Hepatocyte (in vitro differentiated cells): ENCODE data around the gene KRTAP4-3. TPM values are rescaled to one million over a fixed set of nuclear protein-coding genes. Genes with fewer than 3 reads are reported as not detected.
"Not testable (repeated sequence)": the region's sequence is repeated elsewhere in the genome, so short reads cannot be mapped to it uniquely, and the experiment has no call there.

Experiments
- DNase-seq: peaks from one replicate; pipeline ENCODE4 v3.0.0-alpha.2; 2016; ENCODE audit warnings: low spot score
- H2AFZ ChIP-seq: fragments of 200-600 bp; sonication (generic); 2 replicates; pipeline ENCODE4 v1.6.0; 2016; ENCODE audit warnings: antibody characterized with exemption, mild to moderate bottlenecking
- H3K27ac ChIP-seq: fragments of 200-600 bp; sonication (generic); 2 replicates; pipeline ENCODE4 v1.5.1; 2016; ENCODE audit warnings: mild to moderate bottlenecking
- H3K27me3 ChIP-seq: fragments of 200-600 bp; sonication (generic); 2 replicates; pipeline ENCODE4 v1.6.1; 2016
- H3K36me3 ChIP-seq: fragments of 200-600 bp; sonication (generic); replicated peaks from 2 replicates; pipeline ENCODE4 v1.5.1; 2016; ENCODE audit warnings: low read depth; ENCODE audit not compliant: insufficient read depth
- H3K4me1 ChIP-seq: fragments of 200-600 bp; sonication (generic); 2 replicates; pipeline ENCODE4 v1.5.1; 2016; ENCODE audit warnings: mild to moderate bottlenecking, moderate library complexity; ENCODE audit not compliant: insufficient read depth
- H3K4me2 ChIP-seq: fragments of 200-600 bp; sonication (generic); 2 replicates; pipeline ENCODE4 v1.6.0; 2016
- H3K4me3 ChIP-seq: fragments of 200-600 bp; sonication (generic); 2 replicates; pipeline ENCODE4 v1.5.1; 2016; ENCODE audit warnings: mild to moderate bottlenecking
- H3K79me2 ChIP-seq: fragments of 200-600 bp; sonication (generic); 2 replicates; pipeline ENCODE4 v1.6.0; 2017; ENCODE audit warnings: mild to moderate bottlenecking
- H3K9me2 ChIP-seq: fragments of 200-600 bp; sonication (generic); replicated peaks from 2 replicates; pipeline ENCODE4 v1.6.0; 2017; ENCODE audit warnings: mild to moderate bottlenecking; ENCODE audit not compliant: insufficient read depth
- H3K9me3 ChIP-seq: fragments of 200-600 bp; sonication (generic); 2 replicates; pipeline ENCODE4 v1.5.1; 2016; ENCODE audit warnings: low read depth, mild to moderate bottlenecking
- H4K20me1 ChIP-seq: fragments of 200-600 bp; sonication (generic); 2 replicates; pipeline ENCODE4 v1.6.0; 2016; ENCODE audit warnings: mild to moderate bottlenecking; ENCODE audit not compliant: insufficient read depth, poor library complexity, severe bottlenecking
- EZH2 ChIP-seq: fragments of 200-600 bp; sonication (generic); IDR thresholded peaks from 2 replicates; pipeline ENCODE4 v1.6.1; 2016; ENCODE audit warnings: antibody characterized with exemption, mild to moderate bottlenecking, borderline replicate concordance
- EZH2phosphoT487 ChIP-seq: fragments of 200-600 bp; sonication (generic); IDR thresholded peaks from one replicate; pipeline ENCODE4 v1.6.1; 2018; ENCODE audit warnings: antibody characterized with exemption, mild to moderate bottlenecking, low read depth, moderate library complexity; ENCODE audit not compliant: unreplicated experiment, severe bottlenecking
- WGBS: methylation state at CpG from one replicate; pipeline ENCODE4 v1.1.6; 2016; ENCODE audit warnings: low lambda C conversion rate; ENCODE audit errors: missing lambda C conversion rate; 5-methylcytosine and 5-hydroxymethylcytosine counted together
- polyA plus RNA-seq: library from polyadenylated mRNA; unstranded; fragments of >200 nt; fragmentation: Nextera tagmentation; extraction: Ambion mirVana; gene quantifications from 2 replicates; pipeline ENCODE4 v1.2.1, GENCODE V29; 2016
- total RNA-seq: library from RNA; depleted of rRNA; stranded (reverse); fragments of >200 nt; gene quantifications from 2 replicates; pipeline ENCODE4 v1.2.3, GENCODE V29; 2014
- TF ChIP-seq, protein P1 (sequence below): fragments of 200-600 bp; sonication (generic); IDR thresholded peaks from 2 replicates; pipeline ENCODE4 v1.5.1; 2016; ENCODE audit warnings: antibody characterized with exemption, mild to moderate bottlenecking; ENCODE audit not compliant: poor library complexity

The KRTAP4-3 gene
- total and polyA plus RNA-seq, 2 experiments from 2014 or later = not detected

DNA sequence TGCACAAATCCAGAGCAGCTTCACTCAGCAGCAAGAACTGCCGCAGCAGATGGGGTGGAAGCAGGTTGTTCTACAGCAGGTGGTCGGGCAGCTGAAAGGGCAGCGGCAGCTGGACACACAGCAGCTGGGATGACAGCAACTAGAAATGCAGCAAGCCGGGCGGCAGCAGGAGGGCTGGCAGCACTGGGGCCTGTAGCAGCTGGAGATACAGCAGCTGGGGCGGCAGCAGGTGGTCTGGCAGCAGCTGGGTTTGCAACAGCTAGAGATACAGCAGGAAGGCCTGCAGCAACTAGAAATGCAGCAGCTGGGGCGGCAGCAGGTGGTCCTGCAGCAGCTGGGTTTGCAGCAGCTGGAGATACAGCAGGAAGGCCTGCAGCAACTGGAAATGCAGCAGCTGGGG lies 460 bp downstream of the KRTAP4-3 start:
- Histone ChIP-seq H3K79me2 (no peaks in the 10 kb centered on the region), H3K9me3 (no peaks in the 10 kb centered on the region), H3K4me2 (no peak overlapping the region), H3K4me3 (no peak overlapping the region), H3K36me3 (no peaks in the 10 kb centered on the region), H3K4me1 (no peaks in the 10 kb centered on the region), H4K20me1 (no peaks in the 10 kb centered on the region), H3K27ac (no peak overlapping the region), H3K27me3 (peaks cover 2% of the 10 kb centered on the region), H3K9me2 (no peaks in the 10 kb centered on the region), H2AFZ (no peak overlapping the region)
- no peak for DNase-seq
- WGBS = 90% methylated on average over 7 of the region's 7 CpGs
- no peak for TF ChIP-seq EZH2
- TF ChIP-seq, protein P1, sequence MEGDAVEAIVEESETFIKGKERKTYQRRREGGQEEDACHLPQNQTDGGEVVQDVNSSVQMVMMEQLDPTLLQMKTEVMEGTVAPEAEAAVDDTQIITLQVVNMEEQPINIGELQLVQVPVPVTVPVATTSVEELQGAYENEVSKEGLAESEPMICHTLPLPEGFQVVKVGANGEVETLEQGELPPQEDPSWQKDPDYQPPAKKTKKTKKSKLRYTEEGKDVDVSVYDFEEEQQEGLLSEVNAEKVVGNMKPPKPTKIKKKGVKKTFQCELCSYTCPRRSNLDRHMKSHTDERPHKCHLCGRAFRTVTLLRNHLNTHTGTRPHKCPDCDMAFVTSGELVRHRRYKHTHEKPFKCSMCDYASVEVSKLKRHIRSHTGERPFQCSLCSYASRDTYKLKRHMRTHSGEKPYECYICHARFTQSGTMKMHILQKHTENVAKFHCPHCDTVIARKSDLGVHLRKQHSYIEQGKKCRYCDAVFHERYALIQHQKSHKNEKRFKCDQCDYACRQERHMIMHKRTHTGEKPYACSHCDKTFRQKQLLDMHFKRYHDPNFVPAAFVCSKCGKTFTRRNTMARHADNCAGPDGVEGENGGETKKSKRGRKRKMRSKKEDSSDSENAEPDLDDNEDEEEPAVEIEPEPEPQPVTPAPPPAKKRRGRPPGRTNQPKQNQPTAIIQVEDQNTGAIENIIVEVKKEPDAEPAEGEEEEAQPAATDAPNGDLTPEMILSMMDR = no peak
- TF ChIP-seq EZH2phosphoT487 = no peak

DNA sequence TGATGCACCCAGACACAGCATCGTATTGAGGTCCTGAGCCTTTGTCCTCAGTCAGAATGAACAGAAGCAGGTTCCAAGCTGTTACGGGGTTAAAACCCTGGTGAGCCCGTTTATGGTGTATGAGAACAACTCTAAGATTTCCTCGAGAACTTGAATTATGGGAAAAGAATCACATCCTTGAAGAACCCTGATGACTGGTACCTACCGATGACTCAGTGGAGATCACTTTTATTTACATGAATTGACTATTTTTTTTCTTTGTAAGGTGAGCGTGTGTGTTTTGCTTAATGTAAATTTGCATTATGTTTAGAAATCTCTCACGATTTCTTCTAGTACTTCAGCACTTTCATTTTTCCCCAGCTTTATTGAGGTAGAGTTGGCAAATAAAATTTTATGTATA lies 4.2 kb downstream of the KRTAP4-3 start:
- WGBS = 75% methylated on average over 7 of the region's 7 CpGs

DNA sequence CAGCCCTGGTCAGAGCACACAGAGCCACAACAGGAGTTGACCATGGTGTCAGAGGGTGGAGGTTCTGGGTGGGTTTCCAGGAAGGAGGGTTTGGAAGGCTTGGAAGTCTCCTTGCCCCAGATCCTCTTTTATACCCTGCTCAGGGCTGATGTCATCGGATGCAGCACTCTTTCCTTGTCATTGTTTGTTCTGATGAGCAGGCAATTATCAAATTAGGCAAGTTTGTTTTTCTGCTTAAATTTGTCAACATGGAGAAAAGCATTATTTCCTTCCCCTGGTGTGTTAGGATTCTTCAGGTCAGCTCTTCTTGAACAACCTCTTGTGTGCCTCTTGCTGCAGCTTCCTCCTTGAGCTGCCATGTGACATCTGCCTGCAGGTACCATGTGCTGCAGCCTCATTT lies 7.4 kb downstream of the KRTAP4-3 start, which contains the start of gene KRTAP4-4:
TSS of gene KRTAP4-4 (minus strand) at position 101 of the 400 bp plus-strand sequence. CDS start at position 44, 57 bp downstream.
- Histone ChIP-seq H2AFZ (no peak within 1 kb of the TSS), H3K4me3 (no peak within 1 kb of the TSS), H3K79me2 (no peaks in the 10 kb centered on the region), H3K27ac (no peak within 1 kb of the TSS), H3K4me2 (no peak within 1 kb of the TSS), H3K4me1 (no peaks in the 10 kb centered on the region), H4K20me1 (no peaks in the 10 kb centered on the region), H3K27me3 (no peaks in the 10 kb centered on the region), H3K36me3 (no peaks in the 10 kb centered on the region), H3K9me2 (no peaks in the 10 kb centered on the region), H3K9me3 (no peaks in the 10 kb centered on the region)
- DNase-seq = no peak
- whole genome bisulfite sequencing = 60% methylated on average over 1 of the region's 1 CpG
- TF ChIP-seq, protein P1 = no peak
- TF ChIP-seq EZH2 (no peak), EZH2phosphoT487 (no peak)

More for the DNA sequence above, 4.2 kb downstream of the KRTAP4-3 start:
- no peak for DNase-seq
- TF ChIP-seq EZH2phosphoT487 (no peak), EZH2 (no peak)
- Histone ChIP-seq H3K4me2 (no peak overlapping the region), H3K27me3 (no peaks in the 10 kb centered on the region), H3K36me3 (no peaks in the 10 kb centered on the region), H4K20me1 (no peaks in the 10 kb centered on the region), H3K4me1 (no peaks in the 10 kb centered on the region), H3K27ac (no peak overlapping the region), H3K4me3 (no peak overlapping the region), H3K79me2 (no peaks in the 10 kb centered on the region), H2AFZ (no peak overlapping the region), H3K9me2 (no peaks in the 10 kb centered on the region), H3K9me3 (no peaks in the 10 kb centered on the region)

DNA sequence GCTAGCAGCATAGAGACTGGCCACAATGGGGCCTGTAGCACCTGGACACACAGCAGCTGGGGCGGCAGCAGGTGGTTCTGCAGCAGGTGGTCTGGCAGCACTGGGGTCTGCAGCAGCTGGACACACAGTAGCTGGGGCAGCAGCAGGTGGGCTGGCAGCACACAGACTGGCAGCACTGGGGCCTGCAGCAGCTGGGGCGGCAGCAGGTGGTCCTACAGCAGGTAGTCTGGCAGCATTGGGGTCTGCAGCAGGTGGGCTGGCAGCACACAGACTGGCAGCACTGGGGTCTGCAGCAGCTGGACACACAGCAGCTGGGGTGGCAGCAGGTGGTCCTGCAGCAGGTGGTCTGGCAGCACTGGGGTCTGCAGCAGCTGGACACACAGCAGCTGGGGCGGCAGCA lies 7.8 kb downstream of the KRTAP4-3 start:
- H3K79me2 ChIP-seq, H4K20me1 ChIP-seq, H3K4me3 ChIP-seq, H3K4me2 ChIP-seq, H3K9me3 ChIP-seq, H3K9me2 ChIP-seq, H3K4me1 ChIP-seq, H3K27me3 ChIP-seq, DNase-seq, H2AFZ ChIP-seq, H3K27ac ChIP-seq, H3K36me3 ChIP-seq: not testable (repeated sequence)
- WGBS = 82% methylated on average over 3 of the region's 3 CpGs
